GM12878 (cell line): Measurements from ENCODE around the gene PANK1.

Experiments used
- GATAD2B ChIP-seq: fragments of 450-650 bp; conservative IDR thresholded peaks from 2 replicates; pipeline ENCODE4 v1.6.1; 2017; ENCODE audit warnings: low read depth, mild to moderate bottlenecking, moderate library complexity
- HDAC6 ChIP-seq: fragments of 200-600 bp; sonication (generic); IDR thresholded peaks from one replicate; pipeline ENCODE4 v1.8.0; 2017; ENCODE audit warnings: antibody characterized with exemption; ENCODE audit not compliant: unreplicated experiment
- HDGF ChIP-seq: fragments of 450-650 bp; IDR thresholded peaks from 2 replicates; pipeline ENCODE4 v1.6.1; 2016; ENCODE audit warnings: antibody characterized with exemption
- IRF5 ChIP-seq: fragments of 450-650 bp; IDR thresholded peaks from 2 replicates; pipeline ENCODE4 v1.6.1; 2017; ENCODE audit warnings: borderline replicate concordance
- PKNOX1 ChIP-seq: fragments of 450-650 bp; IDR thresholded peaks from 2 replicates; pipeline ENCODE4 v1.6.1; 2016; ENCODE audit warnings: mild to moderate bottlenecking
- SP1 ChIP-seq: IDR thresholded peaks from one replicate; pipeline ENCODE4 v1.6.1; 2011; ENCODE audit warnings: low read depth, low read length
- TF ChIP-seq, protein P1 (sequence below), 3 experiments: IDR thresholded peaks in 2 of 3; conservative IDR thresholded peaks in 1 of 3; 2 replicates each; pipeline ENCODE4 v1.5.1; 2011; ENCODE audit warnings: low read depth in 3 of 3, low read length in 3 of 3, mild to moderate bottlenecking in 3 of 3, control low read depth in 2 of 3, moderate library complexity in 2 of 3, inconsistent platforms in 1 of 3, mixed read lengths in 1 of 3; ENCODE audit not compliant: control insufficient read depth in 2 of 3, insufficient read depth in 1 of 3; ENCODE audit errors: extremely low read depth in 1 of 3
- TF ChIP-seq, protein P2 (sequence below): IDR thresholded peaks from 2 replicates; pipeline ENCODE4 v1.6.1; 2011; ENCODE audit warnings: mild to moderate bottlenecking, low read depth, low read length, moderate library complexity; ENCODE audit not compliant: insufficient replicate concordance
- TF ChIP-seq, protein P3 (sequence below): IDR thresholded peaks from 2 replicates; pipeline ENCODE4 v1.6.1; 2012; ENCODE audit warnings: low read length, inconsistent platforms
- TF ChIP-seq, protein P4 (sequence below): fragments of 450-650 bp; IDR thresholded peaks from 2 replicates; pipeline ENCODE4 v1.6.1; 2017; ENCODE audit warnings: mild to moderate bottlenecking, moderate library complexity
- TF ChIP-seq, protein P5 (sequence below): IDR thresholded peaks from 2 replicates; pipeline ENCODE4 v1.6.1; 2011; ENCODE audit warnings: low read depth, mild to moderate bottlenecking, low read length, moderate library complexity, borderline replicate concordance; ENCODE audit errors: extremely low read depth

- TF ChIP-seq, protein P1, sequence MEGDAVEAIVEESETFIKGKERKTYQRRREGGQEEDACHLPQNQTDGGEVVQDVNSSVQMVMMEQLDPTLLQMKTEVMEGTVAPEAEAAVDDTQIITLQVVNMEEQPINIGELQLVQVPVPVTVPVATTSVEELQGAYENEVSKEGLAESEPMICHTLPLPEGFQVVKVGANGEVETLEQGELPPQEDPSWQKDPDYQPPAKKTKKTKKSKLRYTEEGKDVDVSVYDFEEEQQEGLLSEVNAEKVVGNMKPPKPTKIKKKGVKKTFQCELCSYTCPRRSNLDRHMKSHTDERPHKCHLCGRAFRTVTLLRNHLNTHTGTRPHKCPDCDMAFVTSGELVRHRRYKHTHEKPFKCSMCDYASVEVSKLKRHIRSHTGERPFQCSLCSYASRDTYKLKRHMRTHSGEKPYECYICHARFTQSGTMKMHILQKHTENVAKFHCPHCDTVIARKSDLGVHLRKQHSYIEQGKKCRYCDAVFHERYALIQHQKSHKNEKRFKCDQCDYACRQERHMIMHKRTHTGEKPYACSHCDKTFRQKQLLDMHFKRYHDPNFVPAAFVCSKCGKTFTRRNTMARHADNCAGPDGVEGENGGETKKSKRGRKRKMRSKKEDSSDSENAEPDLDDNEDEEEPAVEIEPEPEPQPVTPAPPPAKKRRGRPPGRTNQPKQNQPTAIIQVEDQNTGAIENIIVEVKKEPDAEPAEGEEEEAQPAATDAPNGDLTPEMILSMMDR (IDR thresholded peaks at IDR 0.05 in 2 of 3, conservative IDR thresholded peaks at IDR 0.05 in 1 of 3; ENCODE audit: control insufficient read depth in 2 of 3, extremely low read depth in 1 of 3, insufficient read depth in 1 of 3, low read depth in 3 of 3, low read length in 3 of 3): no peak
- TF ChIP-seq, protein P2, sequence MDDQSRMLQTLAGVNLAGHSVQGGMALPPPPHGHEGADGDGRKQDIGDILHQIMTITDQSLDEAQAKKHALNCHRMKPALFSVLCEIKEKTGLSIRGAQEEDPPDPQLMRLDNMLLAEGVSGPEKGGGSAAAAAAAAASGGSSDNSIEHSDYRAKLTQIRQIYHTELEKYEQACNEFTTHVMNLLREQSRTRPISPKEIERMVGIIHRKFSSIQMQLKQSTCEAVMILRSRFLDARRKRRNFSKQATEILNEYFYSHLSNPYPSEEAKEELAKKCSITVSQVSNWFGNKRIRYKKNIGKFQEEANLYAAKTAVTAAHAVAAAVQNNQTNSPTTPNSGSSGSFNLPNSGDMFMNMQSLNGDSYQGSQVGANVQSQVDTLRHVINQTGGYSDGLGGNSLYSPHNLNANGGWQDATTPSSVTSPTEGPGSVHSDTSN: no peak
- TF ChIP-seq, protein P3, sequence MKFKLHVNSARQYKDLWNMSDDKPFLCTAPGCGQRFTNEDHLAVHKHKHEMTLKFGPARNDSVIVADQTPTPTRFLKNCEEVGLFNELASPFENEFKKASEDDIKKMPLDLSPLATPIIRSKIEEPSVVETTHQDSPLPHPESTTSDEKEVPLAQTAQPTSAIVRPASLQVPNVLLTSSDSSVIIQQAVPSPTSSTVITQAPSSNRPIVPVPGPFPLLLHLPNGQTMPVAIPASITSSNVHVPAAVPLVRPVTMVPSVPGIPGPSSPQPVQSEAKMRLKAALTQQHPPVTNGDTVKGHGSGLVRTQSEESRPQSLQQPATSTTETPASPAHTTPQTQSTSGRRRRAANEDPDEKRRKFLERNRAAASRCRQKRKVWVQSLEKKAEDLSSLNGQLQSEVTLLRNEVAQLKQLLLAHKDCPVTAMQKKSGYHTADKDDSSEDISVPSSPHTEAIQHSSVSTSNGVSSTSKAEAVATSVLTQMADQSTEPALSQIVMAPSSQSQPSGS: no peak
- TF ChIP-seq, protein P4, sequence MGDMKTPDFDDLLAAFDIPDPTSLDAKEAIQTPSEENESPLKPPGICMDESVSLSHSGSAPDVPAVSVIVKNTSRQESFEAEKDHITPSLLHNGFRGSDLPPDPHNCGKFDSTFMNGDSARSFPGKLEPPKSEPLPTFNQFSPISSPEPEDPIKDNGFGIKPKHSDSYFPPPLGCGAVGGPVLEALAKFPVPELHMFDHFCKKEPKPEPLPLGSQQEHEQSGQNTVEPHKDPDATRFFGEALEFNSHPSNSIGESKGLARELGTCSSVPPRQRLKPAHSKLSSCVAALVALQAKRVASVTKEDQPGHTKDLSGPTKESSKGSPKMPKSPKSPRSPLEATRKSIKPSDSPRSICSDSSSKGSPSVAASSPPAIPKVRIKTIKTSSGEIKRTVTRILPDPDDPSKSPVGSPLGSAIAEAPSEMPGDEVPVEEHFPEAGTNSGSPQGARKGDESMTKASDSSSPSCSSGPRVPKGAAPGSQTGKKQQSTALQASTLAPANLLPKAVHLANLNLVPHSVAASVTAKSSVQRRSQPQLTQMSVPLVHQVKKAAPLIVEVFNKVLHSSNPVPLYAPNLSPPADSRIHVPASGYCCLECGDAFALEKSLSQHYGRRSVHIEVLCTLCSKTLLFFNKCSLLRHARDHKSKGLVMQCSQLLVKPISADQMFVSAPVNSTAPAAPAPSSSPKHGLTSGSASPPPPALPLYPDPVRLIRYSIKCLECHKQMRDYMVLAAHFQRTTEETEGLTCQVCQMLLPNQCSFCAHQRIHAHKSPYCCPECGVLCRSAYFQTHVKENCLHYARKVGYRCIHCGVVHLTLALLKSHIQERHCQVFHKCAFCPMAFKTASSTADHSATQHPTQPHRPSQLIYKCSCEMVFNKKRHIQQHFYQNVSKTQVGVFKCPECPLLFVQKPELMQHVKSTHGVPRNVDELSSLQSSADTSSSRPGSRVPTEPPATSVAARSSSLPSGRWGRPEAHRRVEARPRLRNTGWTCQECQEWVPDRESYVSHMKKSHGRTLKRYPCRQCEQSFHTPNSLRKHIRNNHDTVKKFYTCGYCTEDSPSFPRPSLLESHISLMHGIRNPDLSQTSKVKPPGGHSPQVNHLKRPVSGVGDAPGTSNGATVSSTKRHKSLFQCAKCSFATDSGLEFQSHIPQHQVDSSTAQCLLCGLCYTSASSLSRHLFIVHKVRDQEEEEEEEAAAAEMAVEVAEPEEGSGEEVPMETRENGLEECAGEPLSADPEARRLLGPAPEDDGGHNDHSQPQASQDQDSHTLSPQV: no peak
- TF ChIP-seq, protein P5, sequence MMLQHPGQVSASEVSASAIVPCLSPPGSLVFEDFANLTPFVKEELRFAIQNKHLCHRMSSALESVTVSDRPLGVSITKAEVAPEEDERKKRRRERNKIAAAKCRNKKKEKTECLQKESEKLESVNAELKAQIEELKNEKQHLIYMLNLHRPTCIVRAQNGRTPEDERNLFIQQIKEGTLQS: no peak
- TF ChIP-seq GATAD2B (no peak), HDAC6 (no peak), IRF5 (no peak), HDGF (no peak), PKNOX1 (no peak), SP1 (no peak)
These were observed 29.9 kb downstream of the PANK1 start for GRCh38 chr10:89615112-89615511.
